Parathyroid adenoma (tissue), 2 donors: Measurements from ENCODE around the gene KLHL33.
A peak's percentile ranks its signal among the peaks of the same experiment; 100 is the strongest.
"Not testable (repeated sequence)": the region's sequence is repeated elsewhere in the genome, so short reads cannot be mapped to it uniquely, and the experiment has no call there.

Experiments used
- H2AFZ ChIP-seq: fragments of 300-600 bp; sonication (generic); one replicate; pipeline ENCODE4 v1.7.0; 2017; ENCODE audit warnings: antibody characterized with exemption, mild to moderate bottlenecking
- H3K27ac ChIP-seq: fragments of 300-600 bp; sonication (generic); one replicate; pipeline ENCODE4 v1.7.0; 2017
- H3K27me3 ChIP-seq: fragments of 300-600 bp; sonication (generic); one replicate; pipeline ENCODE4 v1.7.0; 2017; ENCODE audit warnings: low read length; ENCODE audit not compliant: control insufficient read depth, insufficient read depth
- H3K36me3 ChIP-seq: fragments of 300-600 bp; sonication (generic); one replicate; pipeline ENCODE4 v1.7.0; 2017; ENCODE audit warnings: low read length; ENCODE audit not compliant: control insufficient read depth, insufficient read depth
- H3K4me1 ChIP-seq: fragments of 300-600 bp; sonication (generic); one replicate; pipeline ENCODE4 v1.7.0; 2017; ENCODE audit warnings: control low read depth
- H3K4me2 ChIP-seq: fragments of 300-600 bp; sonication (generic); one replicate; pipeline ENCODE4 v1.7.0; 2017; ENCODE audit warnings: low read length
- H3K4me3 ChIP-seq: fragments of 300-600 bp; sonication (generic); one replicate; pipeline ENCODE4 v1.7.0; 2017; ENCODE audit warnings: low read depth, low read length
- H3K79me2 ChIP-seq: fragments of 300-600 bp; sonication (generic); one replicate; pipeline ENCODE4 v1.7.0; 2017; ENCODE audit warnings: control low read depth
- H3K9ac ChIP-seq: fragments of 300-600 bp; sonication (generic); one replicate; pipeline ENCODE4 v1.7.0; 2017; ENCODE audit warnings: mild to moderate bottlenecking
- H3K9me3 ChIP-seq: fragments of 300-600 bp; sonication (generic); one replicate; pipeline ENCODE4 v1.7.0; 2017; ENCODE audit warnings: low read length; ENCODE audit not compliant: control insufficient read depth
- TF ChIP-seq, protein P1 (sequence below): fragments of 300-600 bp; sonication (generic); IDR thresholded peaks from one replicate; pipeline ENCODE4 v1.7.0; 2017; ENCODE audit warnings: antibody characterized with exemption, mild to moderate bottlenecking
- donor health status: primary hyperparathyroidism.

Gene KLHL33

DNA sequence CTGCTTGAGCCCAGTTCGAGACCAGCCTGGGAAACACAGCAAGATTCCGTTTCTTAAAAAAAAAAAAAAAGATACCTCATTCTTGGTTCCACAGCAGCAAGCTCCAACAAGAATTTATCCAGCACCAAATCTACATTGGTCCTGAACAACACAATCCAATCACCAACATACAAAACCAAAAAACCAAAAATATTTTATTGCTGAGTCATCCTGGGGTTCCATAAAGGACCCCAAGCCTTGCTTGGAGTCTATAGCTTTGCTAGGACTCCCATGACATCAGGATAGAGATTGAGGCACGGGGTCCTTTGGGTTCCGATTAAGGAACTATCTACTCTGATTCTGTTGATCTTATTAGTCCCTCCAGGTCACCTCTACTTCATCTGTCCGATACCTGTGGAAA lies 10.9 kb upstream of the KLHL33 start:
- Histone ChIP-seq H3K9me3 (no peaks in the 10 kb centered on the region), H3K27me3 (no peaks in the 10 kb centered on the region), H3K9ac (no peak overlapping the region), H3K27ac (no peak overlapping the region), H3K36me3 (no peaks in the 10 kb centered on the region), H3K79me2 (no peaks in the 10 kb centered on the region), H3K4me3 (no peak overlapping the region), H2AFZ (no peak overlapping the region), H3K4me2 (no peak overlapping the region), H3K4me1 (no peaks in the 10 kb centered on the region)
- TF ChIP-seq, protein P1, sequence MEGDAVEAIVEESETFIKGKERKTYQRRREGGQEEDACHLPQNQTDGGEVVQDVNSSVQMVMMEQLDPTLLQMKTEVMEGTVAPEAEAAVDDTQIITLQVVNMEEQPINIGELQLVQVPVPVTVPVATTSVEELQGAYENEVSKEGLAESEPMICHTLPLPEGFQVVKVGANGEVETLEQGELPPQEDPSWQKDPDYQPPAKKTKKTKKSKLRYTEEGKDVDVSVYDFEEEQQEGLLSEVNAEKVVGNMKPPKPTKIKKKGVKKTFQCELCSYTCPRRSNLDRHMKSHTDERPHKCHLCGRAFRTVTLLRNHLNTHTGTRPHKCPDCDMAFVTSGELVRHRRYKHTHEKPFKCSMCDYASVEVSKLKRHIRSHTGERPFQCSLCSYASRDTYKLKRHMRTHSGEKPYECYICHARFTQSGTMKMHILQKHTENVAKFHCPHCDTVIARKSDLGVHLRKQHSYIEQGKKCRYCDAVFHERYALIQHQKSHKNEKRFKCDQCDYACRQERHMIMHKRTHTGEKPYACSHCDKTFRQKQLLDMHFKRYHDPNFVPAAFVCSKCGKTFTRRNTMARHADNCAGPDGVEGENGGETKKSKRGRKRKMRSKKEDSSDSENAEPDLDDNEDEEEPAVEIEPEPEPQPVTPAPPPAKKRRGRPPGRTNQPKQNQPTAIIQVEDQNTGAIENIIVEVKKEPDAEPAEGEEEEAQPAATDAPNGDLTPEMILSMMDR, result no peak

DNA sequence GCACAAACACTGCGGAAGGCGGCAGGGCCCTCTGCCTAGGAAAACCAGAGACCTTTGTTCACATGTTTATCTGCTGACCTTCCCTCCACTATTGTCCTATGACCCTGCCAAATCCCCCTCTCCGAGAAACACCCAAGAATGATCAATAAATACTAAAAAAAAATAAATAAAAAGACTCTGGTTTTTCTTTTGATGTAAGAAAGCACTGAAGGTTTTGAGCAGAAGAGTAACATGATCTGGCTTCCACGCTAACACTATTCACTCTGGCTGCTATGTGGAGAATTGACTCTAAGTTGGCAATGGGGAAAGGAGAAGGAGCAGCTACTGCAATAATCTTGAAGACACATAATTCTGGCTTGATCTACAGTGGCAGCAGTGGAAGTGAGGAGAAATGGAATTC lies 7.7 kb upstream of the KLHL33 start:
- H3K4me3 ChIP-seq, H3K27ac ChIP-seq, H3K36me3 ChIP-seq, H3K4me2 ChIP-seq, H3K79me2 ChIP-seq, H3K9me3 ChIP-seq, H3K4me1 ChIP-seq, H3K9ac ChIP-seq, H2AFZ ChIP-seq, H3K27me3 ChIP-seq: not testable (repeated sequence)

DNA sequence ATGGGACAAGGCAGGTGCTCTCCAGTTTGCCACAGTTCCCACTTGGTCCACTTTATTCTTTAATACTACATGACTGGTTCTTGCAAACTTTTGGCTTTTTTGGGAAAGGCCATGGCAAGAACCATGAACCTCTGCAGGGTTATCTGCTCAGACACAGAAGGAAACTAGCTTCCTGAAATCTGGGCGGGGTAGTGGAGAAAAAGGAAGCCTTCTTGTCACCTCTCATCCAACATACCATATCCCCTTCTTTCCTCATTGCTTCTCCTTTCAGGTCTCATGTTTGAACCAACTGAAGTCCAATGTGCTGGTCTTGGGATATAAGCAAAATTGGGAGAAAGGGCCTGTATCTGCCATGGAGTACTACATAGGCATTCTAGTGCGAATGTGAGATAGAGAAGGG lies 5.5 kb upstream of the KLHL33 start:
- TF ChIP-seq, protein P1, result no peak
- H3K9me3 ChIP-seq, result no peaks in the 10 kb centered on the region
- H3K36me3 ChIP-seq, result no peaks in the 10 kb centered on the region
- no peak overlapping the region for H3K4me2 ChIP-seq
- no peak overlapping the region for H3K9ac ChIP-seq
- H3K27ac ChIP-seq, result no peak overlapping the region
- H3K79me2 ChIP-seq, result no peaks in the 10 kb centered on the region
- no peaks in the 10 kb centered on the region for H3K27me3 ChIP-seq
- H2AFZ ChIP-seq, result no peak overlapping the region
- H3K4me3 ChIP-seq, result no peak overlapping the region
- H3K4me1 ChIP-seq, result peaks cover 5% of the 10 kb centered on the region

DNA sequence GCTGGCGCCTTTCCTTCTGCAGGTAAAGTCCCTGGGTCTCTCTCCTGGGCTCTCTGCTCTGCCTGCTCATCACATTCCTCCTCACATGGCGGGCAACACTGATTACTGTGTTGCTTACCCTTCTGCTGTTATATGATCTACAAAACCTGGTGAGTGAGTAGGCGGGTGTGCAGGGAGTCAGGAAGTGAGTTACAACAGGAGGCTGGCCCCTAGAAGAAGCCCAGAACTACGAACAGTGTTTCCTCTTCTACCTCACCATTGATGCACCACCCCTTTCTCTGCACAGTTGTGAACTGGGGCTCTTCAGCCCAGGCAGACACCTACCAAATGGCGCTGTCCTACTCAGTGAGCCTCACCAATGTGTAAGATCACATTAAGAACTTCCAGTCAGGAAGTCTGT lies 4.9 kb upstream of the KLHL33 start:
- no peaks in the 10 kb centered on the region for H3K79me2 ChIP-seq
- no peak overlapping the region for H3K27ac ChIP-seq
- TF ChIP-seq, protein P1, result no peak
- no peak overlapping the region for H3K9ac ChIP-seq
- no peaks in the 10 kb centered on the region for H3K36me3 ChIP-seq
- no peaks in the 10 kb centered on the region for H3K27me3 ChIP-seq
- no peak overlapping the region for H3K4me3 ChIP-seq
- H3K4me2 ChIP-seq, result no peak overlapping the region
- H2AFZ ChIP-seq, result peak overlapping the region; percentile 41
- H3K9me3 ChIP-seq, result no peaks in the 10 kb centered on the region
- H3K4me1 ChIP-seq, result peaks cover 5% of the 10 kb centered on the region

DNA sequence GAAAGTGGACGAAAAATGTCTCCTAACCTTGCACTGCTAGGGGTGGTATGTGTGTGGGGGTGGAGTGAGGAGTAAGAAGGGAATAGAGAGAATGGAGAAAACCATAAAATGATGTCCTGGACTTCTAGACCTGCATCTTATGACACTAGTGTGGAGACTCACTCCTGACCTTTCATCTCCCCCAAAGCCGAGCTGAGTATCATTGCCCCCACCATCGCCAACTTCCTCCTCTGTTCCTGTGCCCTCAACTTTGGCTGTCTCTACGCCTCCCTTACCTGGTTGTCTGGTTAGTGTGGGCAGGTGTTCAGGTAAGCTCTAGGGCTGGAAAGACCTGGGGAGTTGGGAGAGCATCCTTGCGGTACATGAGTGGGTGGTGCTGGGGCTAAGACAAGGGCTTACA lies 4.5 kb upstream of the KLHL33 start:
- no peaks in the 10 kb centered on the region for H3K79me2 ChIP-seq
- peaks cover 5% of the 10 kb centered on the region for H3K4me1 ChIP-seq
- H3K9ac ChIP-seq, result no peak overlapping the region
- no peaks in the 10 kb centered on the region for H3K36me3 ChIP-seq
- H3K4me3 ChIP-seq, result no peak overlapping the region
- TF ChIP-seq, protein P1, result no peak
- no peak overlapping the region for H3K27ac ChIP-seq
- no peaks in the 10 kb centered on the region for H3K27me3 ChIP-seq
- peak overlapping the region; percentile 41 for H2AFZ ChIP-seq
- H3K9me3 ChIP-seq, result no peaks in the 10 kb centered on the region
- H3K4me2 ChIP-seq, result no peak overlapping the region
